NCI-H2107 (cell line): ENCODE data around the gene ATAD3C.
A peak's percentile ranks its signal among the peaks of the same experiment; 100 is the strongest.
"Not testable (repeated sequence)": the region's sequence is repeated elsewhere in the genome, so short reads cannot be mapped to it uniquely, and the experiment has no call there.

Experiments used
- DNase-seq: peaks from one replicate; lab custom pipeline; 2025; lab: John Stamatoyannopoulos, UW

ATAD3C gene

DNA sequence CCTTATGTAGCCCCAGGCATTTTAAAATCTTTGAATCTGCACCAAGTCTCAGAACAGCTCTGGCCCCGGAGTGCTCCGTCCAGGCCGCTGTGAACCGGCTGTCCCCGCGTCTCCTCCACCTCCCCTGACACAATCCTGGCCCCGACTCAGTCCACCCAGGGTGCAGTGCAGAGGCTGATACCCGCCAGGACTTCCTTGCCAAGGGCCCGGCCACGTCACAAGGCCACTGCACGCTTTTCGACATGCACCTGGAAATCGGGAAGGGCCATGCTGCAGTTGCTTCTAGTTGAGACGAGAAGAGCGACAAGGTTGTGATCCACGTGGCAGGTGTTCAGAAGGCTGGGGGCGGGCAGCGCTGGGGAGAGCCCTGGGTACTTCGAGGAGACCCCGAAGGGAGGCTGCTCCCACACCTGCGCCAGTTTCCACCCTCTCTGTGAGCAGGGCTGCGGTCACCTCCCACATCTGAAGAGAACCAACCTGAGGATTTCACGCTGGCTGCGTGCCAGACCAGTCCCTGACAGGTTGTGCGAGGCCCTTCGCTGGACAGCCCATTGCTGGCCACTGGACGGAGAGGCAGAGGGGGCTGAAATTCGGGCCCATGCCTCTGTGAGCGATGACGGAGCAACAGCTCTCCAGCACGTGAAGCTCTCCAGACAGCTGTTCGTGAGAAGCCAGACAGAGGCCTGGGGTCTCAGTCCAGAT lies 7.3 kb upstream of the ATAD3C start:
- no peak for DNase-seq

DNA sequence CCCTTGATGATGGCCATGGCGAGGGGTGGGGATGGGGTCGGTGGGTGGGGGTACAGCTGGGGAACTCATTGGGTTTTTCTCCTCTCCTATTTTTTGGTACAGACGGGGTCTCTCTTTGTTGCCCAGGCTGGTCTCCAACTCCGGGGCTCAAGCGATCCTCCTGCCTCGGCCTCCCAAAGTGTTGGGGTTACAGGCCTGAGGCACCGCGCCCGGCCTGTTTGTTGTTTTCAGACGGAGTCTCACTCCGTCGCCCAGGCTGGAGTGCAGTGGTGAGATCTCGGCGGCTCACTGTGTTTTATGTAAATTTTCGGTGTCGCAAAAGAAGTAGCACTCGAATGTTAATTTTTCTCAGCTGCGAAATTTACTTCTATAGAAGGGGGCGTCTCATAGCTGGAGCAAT lies 2.9 kb upstream of the ATAD3C start:
- not testable (repeated sequence) for DNase-seq

DNA sequence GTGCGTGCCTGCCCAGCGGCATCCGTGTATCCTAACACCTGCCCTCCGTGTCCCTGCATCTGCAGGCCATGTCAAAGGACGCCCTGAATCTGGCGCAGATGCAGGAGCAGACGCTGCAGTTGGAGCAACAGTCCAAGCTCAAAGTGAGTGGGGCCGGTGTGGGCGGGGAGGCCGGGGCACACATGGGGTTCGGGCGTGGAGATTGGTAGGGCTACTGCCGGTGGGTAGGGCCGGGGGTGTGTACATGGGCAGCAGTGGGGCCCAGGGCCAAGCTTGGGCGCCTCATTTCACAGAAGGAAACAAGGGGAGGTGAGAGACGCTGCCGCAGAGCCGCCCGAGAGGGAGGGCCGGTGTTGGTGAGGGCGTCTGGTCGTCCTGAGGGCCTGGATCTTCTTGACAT lies 1.1 kb downstream of the ATAD3C start:
- not testable (repeated sequence) for DNase-seq

DNA sequence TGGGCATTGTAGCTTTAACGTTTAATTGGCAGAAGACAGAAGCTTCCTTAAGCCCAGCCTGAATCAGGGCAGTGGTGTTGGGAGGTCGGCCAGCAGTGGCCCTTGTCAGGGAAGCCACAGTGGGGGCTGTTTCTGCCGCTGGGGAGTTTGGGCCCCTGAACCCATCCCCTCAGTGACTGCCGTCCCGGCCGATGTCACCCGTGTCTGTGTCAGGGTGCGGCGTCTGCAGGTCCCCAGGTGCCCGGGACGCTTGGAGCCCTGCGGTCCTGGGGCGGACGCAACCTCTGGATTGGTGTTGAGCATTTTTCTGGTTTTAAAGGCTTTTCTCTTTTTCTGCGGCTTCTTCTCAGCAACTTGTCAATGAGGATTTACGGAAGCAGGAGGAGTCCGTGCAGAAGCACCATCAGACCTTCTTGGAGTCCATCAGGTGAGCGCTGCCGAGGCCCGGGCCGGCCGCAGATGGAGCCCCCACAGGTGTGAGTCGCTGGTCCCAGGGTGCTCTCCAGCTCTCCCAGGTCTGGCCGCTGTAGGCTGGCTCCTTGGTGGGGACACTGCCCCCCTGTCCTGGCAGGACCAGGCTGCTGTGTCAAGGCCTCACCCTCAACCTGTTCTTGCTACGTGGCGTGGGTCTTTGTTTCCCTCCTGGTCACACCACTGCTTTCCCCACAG lies 2.3 kb downstream of the ATAD3C start:
- no peak for DNase-seq

DNA sequence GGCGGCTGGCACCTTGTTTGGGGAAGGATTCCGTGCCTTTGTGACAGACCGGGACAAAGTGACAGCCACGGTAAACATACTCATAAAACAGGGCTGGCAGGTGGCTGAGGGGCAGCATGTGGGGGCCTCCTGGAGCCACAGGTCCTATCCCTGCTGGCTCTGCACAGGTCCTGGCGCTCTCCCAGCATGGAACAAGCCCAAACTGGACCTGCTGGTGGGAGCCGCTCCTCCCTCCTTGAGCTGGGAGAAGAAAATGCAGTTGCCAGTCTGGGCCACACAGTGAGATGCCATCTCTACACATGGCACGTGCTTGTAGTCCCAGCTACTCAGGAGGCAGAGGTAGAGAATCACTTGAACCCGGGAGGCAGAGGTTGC lies 2.9 kb downstream of the ATAD3C start:
- not testable (repeated sequence) for DNase-seq

DNA sequence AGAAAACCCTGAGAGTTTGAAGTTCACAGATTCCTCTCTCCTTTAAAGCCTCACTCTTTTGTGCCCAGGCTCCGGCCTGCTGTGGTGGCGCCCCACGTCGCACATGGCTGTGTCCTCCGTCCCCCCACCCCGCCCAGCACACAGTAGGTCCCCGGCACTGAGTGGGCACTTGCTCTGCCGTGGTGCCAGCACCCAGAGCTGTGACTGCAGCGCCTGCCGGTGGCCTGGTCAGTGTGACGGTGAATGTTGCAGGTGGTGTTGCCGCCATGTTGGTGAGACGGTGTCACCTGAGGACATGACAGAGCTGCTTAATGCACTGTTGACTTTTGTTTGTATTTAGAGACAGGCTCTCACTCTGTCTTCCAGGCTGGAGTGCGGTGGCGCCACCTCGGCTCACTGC lies 3.4 kb downstream of the ATAD3C start:
- DNase-seq = no peak

DNA sequence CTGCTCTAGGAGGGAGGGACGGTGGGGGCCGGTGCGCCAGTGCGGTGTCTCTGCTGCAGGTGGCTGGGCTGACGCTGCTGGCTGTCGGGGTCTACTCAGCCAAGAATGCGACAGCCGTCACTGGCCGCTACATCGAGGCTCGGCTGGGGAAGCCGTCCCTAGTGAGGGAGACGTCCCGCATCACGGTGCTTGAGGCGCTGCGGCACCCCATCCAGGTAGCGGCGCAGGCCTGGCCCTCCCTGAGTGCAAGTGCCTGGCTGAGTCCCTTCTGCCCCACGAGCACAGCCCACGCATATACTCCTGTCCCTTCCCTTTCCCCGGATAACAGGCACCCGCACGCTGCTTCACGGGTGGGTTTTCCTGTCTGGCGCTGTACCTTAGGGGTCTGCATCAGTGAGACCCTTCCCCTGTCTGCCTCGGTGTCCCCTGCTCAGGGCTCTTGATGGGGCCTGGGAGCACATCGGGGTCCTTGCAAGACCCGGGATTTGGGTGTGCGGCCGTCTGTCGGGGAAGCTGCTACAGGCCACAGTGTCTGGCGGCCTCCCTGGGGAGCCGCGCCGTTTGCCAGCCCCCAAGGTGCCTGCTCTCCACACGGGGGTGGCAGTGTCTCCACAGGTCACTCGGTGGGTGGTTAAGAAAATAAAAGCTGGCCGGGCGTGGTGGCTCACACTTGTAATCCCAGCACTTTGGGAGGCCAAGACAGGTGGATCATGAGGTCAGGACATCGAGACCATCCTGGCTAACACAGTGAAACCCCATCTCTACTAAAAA lies 5.0 kb downstream of the ATAD3C start:
- not testable (repeated sequence) for DNase-seq

DNA sequence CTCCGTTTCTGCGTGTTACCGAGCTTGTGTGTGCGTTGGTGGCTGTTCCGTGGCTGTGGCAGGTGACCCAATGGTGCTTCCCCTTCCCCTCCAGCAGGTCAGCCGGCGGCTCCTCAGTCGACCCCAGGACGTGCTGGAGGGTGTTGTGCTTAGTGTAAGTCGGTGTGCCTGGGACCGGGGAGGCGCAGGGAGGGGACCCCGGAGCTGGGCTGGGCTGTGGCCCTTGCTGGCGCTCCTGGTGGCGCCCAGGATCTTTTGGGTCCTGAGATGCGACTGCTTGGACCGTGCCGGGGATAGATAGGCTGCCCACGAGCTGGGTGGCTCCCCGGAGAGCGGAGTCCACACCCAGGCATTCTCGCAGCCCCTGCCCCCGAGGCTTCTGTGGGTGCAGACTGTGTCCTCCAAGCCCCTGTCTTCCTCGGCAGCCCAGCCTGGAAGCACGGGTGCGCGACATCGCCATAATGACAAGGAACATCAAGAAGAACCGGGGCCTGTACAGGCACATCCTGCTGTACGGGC lies 5.9 kb downstream of the ATAD3C start:
- no peak for DNase-seq

DNA sequence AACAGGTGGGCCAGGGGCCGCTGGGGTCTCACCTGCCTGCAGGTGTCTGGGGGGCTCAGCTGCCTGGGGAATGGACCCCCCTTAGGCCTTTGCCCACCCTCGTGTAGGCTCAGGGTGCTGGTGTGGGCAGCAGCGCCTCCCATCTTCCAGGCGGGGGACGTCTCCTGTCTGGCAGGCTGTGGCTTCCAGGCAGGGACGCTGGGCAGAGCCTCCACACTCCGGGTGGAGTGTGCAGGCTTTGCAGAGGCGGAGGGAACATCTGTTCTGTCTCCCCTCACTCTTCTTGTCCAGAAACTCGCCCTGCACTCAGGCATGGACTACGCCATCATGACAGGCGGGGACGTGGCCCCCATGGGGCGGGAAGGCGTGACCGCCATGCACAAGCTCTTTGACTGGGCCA lies 6.4 kb downstream of the ATAD3C start:
- DNase-seq = not testable (repeated sequence)

DNA sequence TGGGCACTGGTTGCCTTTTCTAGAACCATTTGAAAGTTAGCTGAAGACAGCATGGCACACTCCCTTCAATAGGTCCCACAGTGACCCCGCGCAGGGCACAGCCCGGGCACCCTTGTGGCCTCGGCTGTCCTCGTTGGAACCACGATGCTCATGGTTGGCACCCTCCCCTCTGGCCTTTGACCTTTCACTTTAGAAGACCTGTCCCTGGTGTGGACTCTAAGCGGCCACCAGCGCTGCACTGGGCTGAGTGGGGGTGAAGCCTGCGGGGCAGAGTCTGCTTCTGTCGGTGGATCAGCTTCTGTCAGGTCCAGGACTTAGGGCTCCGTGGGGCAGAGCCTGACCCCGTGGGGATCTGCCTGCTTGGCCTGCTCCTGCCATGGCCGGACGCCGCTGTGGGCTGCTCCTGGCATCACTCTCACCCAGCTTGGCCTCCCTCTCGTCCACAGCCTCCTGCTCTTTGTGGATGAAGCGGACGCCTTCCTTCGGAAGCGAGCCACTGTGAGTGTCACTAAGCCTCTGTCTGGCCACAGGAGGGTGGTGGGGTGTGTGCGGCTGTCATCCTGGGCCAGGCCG lies 7.3 kb downstream of the ATAD3C start:
- not testable (repeated sequence) for DNase-seq

DNA sequence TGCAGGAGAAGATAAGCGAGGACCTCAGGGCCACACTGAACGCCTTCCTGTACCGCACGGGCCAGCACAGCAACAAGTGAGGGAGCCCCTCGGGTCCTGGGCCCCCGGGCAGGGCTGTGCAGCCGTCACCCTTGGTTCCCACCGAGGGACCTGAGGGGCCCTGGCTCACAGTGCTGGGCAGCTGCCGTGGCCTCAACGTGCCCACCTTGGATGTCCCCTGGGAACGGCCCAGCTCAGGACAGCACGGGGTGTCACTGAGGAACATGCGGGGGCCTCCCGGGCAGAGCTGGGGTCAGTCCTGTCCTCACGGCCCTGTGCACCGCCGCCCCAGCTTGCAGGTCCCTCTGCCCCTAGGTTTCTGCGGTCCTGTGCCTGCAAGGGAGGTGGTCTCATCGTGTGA lies 9.7 kb downstream of the ATAD3C start:
- not testable (repeated sequence) for DNase-seq

DNA sequence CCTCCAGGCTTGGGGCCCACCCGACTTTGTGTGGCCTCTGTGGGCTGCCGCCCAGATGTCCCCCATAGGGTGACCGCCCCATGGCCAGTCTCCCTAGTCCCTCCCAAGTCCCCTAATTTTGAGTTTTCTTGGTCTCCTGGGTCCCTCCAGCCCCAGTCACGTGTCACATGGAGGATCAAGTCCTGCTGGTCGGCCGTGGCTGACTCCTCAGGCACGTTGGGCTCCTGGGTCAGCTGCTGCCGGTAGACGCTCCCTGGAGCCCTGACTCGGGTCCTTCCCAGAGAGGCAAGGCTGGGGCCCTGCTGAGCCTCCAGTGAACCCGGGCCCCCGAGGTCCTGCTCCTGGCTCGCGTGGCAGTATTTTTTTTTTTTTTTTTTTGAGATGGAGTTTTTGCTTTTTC lies 10.2 kb downstream of the ATAD3C start:
- DNase-seq = not testable (repeated sequence)

DNA sequence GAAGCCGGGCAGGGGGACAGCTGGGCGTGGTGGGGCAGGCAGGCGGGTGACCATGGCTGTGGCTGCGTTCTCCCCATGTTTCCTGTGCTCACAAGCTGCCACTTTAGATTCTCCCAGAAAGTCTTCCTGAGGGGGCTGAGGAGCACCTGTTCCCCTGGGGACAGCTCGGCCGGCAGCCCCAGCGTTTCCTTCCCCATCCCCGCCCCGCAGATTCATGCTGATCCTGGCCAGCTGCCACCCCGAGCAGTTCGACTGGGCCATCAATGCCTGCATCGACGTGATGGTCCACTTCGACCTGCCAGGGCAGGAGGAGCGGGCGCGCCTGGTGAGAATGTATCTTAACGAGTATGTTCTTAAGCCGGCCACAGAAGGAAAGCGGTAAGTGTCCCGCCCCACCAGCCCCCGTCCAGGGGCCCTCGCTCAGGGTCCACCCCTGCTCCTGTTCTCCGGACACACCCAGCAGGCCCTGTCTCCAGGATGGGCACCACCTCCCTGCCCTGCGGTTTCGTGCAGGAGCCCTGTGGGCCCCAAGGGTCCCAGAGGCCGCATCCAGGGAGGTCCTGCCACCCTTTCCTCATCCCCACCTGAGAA lies 11.1 kb downstream of the ATAD3C start:
- no peak for DNase-seq

DNA sequence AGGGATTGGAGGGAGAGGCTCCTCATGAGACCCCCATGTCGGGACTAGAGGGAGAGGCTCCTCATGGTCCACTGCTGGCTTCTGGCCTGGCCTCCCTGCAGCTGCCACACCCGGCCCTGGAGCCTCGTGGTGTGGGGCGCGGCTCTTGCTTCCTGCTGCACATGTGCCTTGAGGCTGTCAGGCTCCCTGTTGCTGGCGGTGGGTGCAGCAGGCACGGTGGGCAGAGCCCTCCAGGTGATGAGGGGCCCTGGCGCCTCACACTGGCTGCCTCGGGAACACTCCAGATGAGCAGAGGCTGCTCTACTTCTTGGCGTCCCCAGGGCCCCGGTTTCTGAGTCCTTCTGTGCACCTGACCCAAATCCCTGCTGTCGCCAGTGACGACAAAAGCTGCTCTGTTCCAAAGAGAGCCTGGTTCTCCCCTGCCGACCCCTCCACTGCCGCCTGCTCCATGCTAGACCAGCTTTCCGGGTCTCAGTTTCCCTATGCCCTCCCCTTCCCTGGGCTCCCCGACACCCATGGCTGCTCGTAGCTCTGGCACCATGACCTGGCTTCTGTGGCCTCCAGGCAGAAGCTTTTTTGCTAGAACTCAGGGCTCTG lies 12.3 kb downstream of the ATAD3C start:
- no peak for DNase-seq

DNA sequence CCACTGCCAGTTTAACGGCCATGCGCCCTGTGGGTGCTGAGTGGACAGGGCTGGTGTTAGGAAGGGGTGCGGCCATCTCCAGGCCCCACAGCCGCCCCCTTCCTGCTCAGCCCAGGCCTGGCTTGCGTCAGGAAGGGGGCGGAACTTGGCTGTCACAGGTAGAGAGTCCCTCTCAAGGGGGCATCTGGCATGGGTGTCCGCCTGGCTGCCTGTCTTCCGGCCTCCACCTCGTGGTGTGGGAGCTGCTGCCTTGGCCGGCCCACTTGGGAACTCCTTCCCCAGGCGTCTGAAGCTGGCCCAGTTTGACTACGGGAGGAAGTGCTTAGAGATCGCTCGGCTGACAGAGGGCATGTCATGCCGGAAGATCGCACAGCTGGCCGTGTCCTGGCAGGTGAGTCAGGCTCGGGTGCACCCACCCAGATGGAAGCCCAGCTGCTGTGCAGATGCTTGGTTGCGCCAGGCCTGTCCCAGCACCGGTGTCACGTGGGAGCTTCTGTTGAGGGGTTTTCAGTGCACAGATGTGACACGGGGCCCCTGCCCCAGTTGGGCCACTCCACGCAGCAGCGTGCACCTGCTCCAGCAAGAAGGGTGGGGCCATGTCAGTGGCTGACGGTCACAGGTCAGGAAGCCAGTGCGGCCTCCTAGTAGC lies 13.0 kb downstream of the ATAD3C start:
- DNase-seq = no peak

DNA sequence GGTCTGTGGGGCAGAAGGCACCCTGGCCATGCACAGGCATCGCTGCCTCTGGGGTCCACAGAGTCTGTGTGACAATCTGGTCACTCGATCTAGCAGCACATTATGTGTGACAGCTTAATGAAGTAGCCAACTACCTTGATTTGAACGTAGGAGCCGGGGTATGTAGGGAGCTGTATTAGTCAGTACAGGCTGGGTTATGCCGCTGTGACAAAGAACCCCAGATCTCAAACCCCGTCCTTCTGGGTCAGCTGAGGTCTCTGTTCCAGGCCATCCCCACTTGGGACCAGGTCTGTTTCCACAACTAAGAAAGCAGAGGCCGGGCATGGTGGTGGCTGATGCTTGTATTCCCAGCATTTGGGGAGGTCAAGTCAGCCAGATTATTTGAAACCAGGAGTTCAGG lies 13.8 kb downstream of the ATAD3C start:
- DNase-seq = no peak

DNA sequence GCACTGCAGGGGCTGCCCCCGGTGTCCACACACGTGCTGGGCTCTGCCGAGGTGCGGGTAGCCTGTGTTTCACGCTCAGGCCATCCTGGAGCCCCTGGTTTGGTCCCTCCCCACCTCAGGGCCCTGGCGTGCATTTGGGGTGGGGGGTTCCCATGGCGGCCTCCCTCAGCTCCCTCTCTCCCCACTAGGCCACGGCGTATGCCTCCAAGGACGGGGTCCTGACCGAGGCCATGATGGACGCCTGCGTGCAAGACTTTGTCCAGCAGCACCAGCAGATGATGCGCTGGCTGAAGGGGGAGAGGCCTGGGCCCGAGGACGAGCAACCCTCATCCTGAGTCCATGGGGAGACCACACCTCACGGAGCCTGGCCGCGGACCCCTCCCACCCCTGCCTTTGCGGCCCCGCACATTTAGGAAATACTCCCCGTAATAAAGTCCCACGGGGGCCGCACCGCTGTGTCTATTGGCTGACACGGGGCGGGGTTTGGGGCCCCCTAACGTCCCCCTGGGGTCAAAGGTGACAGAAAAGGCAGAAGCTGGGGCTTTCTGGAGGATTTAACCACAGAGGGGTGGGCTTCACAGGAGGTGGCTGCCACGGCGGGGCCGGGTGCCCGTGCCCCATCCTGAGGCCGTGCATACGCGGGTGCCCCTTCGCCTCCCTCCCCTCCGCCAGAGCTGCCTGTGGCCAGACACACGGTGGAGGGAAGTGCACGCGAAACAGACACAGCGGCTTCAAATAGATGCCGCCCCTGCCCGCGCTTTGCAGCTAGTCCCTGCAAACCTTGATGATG lies 18.9 kb downstream of the ATAD3C start:
- DNase-seq = not testable (repeated sequence)

DNA sequence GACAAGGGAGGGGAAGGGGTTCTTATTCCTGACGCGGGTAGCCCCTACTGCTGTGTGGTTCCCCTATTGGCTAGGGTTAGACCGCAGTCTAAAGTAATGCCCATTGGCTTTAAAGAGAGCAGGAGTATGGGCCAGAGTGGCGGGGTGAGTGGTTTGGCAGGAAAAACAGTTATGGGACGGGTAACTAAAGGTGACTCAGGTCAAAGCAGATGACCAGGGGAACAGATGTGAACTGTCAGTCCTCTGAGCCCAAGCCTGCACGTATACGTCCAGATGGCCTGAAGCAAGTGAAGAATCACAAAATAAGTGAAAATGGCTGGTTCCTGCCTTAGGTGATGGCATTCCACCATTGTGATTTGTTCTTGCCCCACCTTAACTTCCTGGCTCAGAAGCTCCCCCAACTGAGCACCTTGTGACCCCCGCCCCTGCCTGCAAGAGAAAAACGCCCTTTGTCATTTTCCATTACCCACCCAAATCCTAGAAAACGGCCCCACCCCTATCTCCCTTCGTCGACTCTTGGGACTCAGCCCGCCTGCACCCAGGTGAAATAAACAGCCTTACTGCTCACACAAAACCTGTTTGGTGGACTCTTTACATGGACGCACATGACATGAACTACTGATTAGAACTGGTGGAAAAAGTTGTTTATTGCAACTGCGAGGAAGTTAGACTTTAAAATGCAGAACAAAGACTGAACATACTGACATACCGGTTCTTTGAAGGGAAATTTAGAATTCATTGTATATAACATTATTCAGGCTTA lies 21.3 kb downstream of the ATAD3C start:
- no peak for DNase-seq

DNA sequence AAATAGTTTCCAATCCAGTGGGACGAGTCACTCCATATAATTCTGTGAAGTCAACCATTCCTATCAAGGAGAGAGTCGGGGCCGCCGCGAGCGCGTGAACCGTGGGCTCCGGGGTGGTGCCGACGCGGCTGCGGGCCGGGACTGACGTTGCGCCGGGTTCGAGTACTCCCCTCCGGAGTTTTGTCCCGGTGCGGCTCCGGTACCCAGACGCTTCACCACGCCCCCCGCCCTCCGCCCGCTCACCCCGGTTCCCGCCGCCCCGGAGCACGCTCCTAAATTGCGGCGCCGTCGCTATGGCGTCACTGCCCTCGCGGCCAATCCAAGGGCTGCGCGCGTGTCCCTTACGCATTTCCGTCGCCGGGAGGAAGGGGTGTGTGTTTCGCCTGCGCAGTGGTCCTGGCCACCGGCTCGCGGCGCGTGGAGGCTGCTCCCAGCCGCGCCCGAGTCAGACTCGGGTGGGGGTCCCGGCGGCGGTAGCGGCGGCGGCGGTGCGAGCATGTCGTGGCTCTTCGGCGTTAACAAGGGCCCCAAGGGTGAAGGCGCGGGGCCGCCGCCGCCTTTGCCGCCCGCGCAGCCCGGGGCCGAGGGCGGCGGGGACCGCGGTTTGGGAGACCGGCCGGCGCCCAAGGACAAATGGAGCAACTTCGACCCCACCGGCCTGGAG lies 22.0 kb downstream of the ATAD3C start, which contains the start of gene ATAD3B:
Gene ATAD3B, plus strand, starts transcription at position 377 of the 664 bp plus-strand sequence. Its CDS starts 120 bp downstream, at position 497.
- peak; percentile 32 for DNase-seq
